ENCODE results near the gene CLSTN1.

The CLSTN1 gene

GRCh38 chr1:9798236-9799130 lies 25.3 kb downstream of the CLSTN1 start:
- H3K4me1 ChIP-seq (ENCODE audit: insufficient read depth, low read length, severe bottlenecking): peaks cover 79% of the 10 kb centered on the region
- H4K20me1 ChIP-seq (ENCODE audit: insufficient read depth, low read length): 0 out of 2 replicates have a peak, but pooled peaks cover 4% of the 10 kb centered on the region
- H2AFZ ChIP-seq (ENCODE audit: low read length): no peak overlapping the region
- H3K4me2 ChIP-seq (ENCODE audit: low read length): peak overlapping the region; percentile 13; the same call in 1 of the 2 replicates
- H3K27me3 ChIP-seq (ENCODE audit: insufficient read depth, low read length): no peaks in the 10 kb centered on the region
- H3K27ac ChIP-seq (ENCODE audit: low read depth, low read length, poor library complexity, severe bottlenecking): peak overlapping the region; percentile 37
- H3K9ac ChIP-seq (ENCODE audit: low read length): peak overlapping the region; percentile 10; the same call in 1 of the 2 replicates
- H3K79me2 ChIP-seq (ENCODE audit: insufficient read depth, low read length): peaks cover 100% of the 10 kb centered on the region
- H3K36me3 ChIP-seq (ENCODE audit: insufficient read depth, low read length): peaks cover 27% of the 10 kb centered on the region; the same call in 1 of the 2 replicates
- no peak for TF ChIP-seq EZH2 (IDR thresholded peaks at IDR 0.05; ENCODE audit: borderline replicate concordance, low read length)
- TF ChIP-seq, protein P1, sequence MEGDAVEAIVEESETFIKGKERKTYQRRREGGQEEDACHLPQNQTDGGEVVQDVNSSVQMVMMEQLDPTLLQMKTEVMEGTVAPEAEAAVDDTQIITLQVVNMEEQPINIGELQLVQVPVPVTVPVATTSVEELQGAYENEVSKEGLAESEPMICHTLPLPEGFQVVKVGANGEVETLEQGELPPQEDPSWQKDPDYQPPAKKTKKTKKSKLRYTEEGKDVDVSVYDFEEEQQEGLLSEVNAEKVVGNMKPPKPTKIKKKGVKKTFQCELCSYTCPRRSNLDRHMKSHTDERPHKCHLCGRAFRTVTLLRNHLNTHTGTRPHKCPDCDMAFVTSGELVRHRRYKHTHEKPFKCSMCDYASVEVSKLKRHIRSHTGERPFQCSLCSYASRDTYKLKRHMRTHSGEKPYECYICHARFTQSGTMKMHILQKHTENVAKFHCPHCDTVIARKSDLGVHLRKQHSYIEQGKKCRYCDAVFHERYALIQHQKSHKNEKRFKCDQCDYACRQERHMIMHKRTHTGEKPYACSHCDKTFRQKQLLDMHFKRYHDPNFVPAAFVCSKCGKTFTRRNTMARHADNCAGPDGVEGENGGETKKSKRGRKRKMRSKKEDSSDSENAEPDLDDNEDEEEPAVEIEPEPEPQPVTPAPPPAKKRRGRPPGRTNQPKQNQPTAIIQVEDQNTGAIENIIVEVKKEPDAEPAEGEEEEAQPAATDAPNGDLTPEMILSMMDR (IDR thresholded peaks at IDR 0.05; ENCODE audit: low read length): no peak
- no peaks in the 10 kb centered on the region for H3K9me2 ChIP-seq (ENCODE audit: low read depth, low read length)
- no peaks in the 10 kb centered on the region for H3K9me3 ChIP-seq (ENCODE audit: low read length)
- H3F3A ChIP-seq (ENCODE audit: insufficient read depth, low read length): no peaks in the 10 kb centered on the region
- no peak overlapping the region for H3K4me3 ChIP-seq (ENCODE audit: low read depth, low read length, poor library complexity, severe bottlenecking)

DNA sequence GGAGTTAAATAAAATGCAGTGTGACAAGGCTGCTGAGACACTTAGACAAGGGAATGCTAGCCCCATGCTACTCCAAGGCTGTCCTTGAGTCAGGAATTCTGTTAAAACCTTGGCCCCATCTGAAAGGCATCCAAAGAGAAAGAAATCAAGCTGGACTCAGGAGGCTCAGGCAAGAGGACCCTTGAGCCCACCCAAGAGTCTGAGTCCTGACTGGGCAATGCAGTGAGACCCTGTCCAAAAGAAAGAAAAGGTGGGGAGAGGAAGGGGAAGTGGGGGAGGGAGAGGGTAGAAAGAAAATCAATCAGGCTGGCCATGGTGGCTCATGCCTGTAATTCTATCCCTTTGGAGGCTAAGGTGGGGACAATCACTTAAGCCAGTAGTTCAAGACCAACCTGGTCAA lies 26.7 kb downstream of the CLSTN1 start:
- Histone ChIP-seq H2AFZ (ENCODE audit: low read length) (no peak overlapping the region), H3F3A (ENCODE audit: insufficient read depth, low read length) (no peaks in the 10 kb centered on the region), H3K36me3 (ENCODE audit: insufficient read depth, low read length) (peaks cover 39% of the 10 kb centered on the region), H3K4me3 (ENCODE audit: low read depth, low read length, poor library complexity, severe bottlenecking) (no peak overlapping the region), H3K9me3 (ENCODE audit: low read length) (no peaks in the 10 kb centered on the region), H3K9ac (ENCODE audit: low read length) (no peak overlapping the region; the same call in 1 of the 2 replicates), H3K4me1 (ENCODE audit: insufficient read depth, low read length, severe bottlenecking) (peaks cover 69% of the 10 kb centered on the region), H3K27me3 (ENCODE audit: insufficient read depth, low read length) (no peaks in the 10 kb centered on the region), H3K27ac (ENCODE audit: low read depth, low read length, poor library complexity, severe bottlenecking) (peak overlapping the region; percentile 60), H4K20me1 (ENCODE audit: insufficient read depth, low read length) (0 out of 2 replicates have a peak, but pooled peaks cover 4% of the 10 kb centered on the region), H3K79me2 (ENCODE audit: insufficient read depth, low read length) (peaks cover 100% of the 10 kb centered on the region), H3K4me2 (ENCODE audit: low read length) (peak overlapping the region; percentile 22; the same call in 1 of the 2 replicates), H3K9me2 (ENCODE audit: low read depth, low read length) (no peaks in the 10 kb centered on the region)
- no peak for TF ChIP-seq EZH2 (IDR thresholded peaks at IDR 0.05; ENCODE audit: borderline replicate concordance, low read length)
- TF ChIP-seq, protein P1 (IDR thresholded peaks at IDR 0.05; ENCODE audit: low read length): no peak

GRCh38 chr1:9794081-9794480 lies 29.7 kb downstream of the CLSTN1 start:
- TF ChIP-seq EZH2 (IDR thresholded peaks at IDR 0.05; ENCODE audit: borderline replicate concordance, low read length): no peak
- TF ChIP-seq, protein P1 (IDR thresholded peaks at IDR 0.05; ENCODE audit: low read length): no peak
- H4K20me1 ChIP-seq (ENCODE audit: insufficient read depth, low read length): 0 out of 2 replicates have a peak, but pooled peaks cover 4% of the 10 kb centered on the region

More at GRCh38 chr1:9794081-9794480, 29.7 kb downstream of the CLSTN1 start:
- Histone ChIP-seq H3K27ac (ENCODE audit: low read depth, low read length, poor library complexity, severe bottlenecking) (peak overlapping the region; percentile 71), H3F3A (ENCODE audit: insufficient read depth, low read length) (0 out of 2 replicates have a peak, but pooled peaks cover 13% of the 10 kb centered on the region), H3K9ac (ENCODE audit: low read length) (peak overlapping the region; percentile 13; the same call in 1 of the 2 replicates), H3K9me3 (ENCODE audit: low read length) (no peaks in the 10 kb centered on the region), H2AFZ (ENCODE audit: low read length) (no peak overlapping the region), H3K4me3 (ENCODE audit: low read depth, low read length, poor library complexity, severe bottlenecking) (peak overlapping the region; percentile 1), H3K9me2 (ENCODE audit: low read depth, low read length) (no peaks in the 10 kb centered on the region), H3K27me3 (ENCODE audit: insufficient read depth, low read length) (no peaks in the 10 kb centered on the region), H3K36me3 (ENCODE audit: insufficient read depth, low read length) (peaks cover 49% of the 10 kb centered on the region), H3K4me2 (ENCODE audit: low read length) (peak overlapping the region; percentile 48), H3K4me1 (ENCODE audit: insufficient read depth, low read length, severe bottlenecking) (peaks cover 66% of the 10 kb centered on the region), H3K79me2 (ENCODE audit: insufficient read depth, low read length) (peaks cover 99% of the 10 kb centered on the region)

All from OCI-LY1 (cell line).